PC-3 (cell line): Measurements from ENCODE around the gene GSTA2. TPM values are rescaled to one million over a fixed set of nuclear protein-coding genes. Genes with fewer than 3 reads are reported as not detected.

Experiments
- ATAC-seq: fragments of 200-7000 bp; cut with Tn5 transposase; 2 replicates; pipeline ENCODE4 v1.9.1; 2020; ENCODE audit warnings: mild to moderate bottlenecking, moderate library complexity
- BruUV-seq: library from RNA; stranded (reverse); fragments of 400-500 nt; replicated peaks from 2 replicates; lab custom pipeline; 2021; lab: Mats Ljungman, UMichigan
- CTCF ChIA-PET: fragments of 300-600 bp; sonication (Branson Sonifier 250); formaldehyde crosslinking; loops from one replicate; lab custom pipeline; 2022; ENCODE audit warnings: antibody characterized with exemption; lab: Charles Lee
- POLR2A ChIA-PET: fragments of 300-600 bp; sonication (Branson Sonifier 250); formaldehyde crosslinking; loops from one replicate; lab custom pipeline; 2022; ENCODE audit warnings: antibody characterized with exemption; ENCODE audit not compliant: unreplicated experiment; lab: Charles Lee
- DNase-seq: peaks from one replicate; pipeline ENCODE4 v3.0.0-alpha.2; 2015
- H2AFZ ChIP-seq: fragments of 300-600 bp; sonication (generic); 2 replicates; pipeline ENCODE4 v1.6.0; 2016; ENCODE audit warnings: antibody characterized with exemption, low read length
- H3F3A ChIP-seq: fragments of 300-600 bp; sonication (generic); one replicate; pipeline ENCODE4 v1.6.0; 2017; ENCODE audit warnings: antibody characterized with exemption, low read length, control low read depth, mild to moderate bottlenecking; ENCODE audit not compliant: unreplicated experiment
- H3K27ac ChIP-seq: fragments of 300-600 bp; sonication (generic); 2 replicates; pipeline ENCODE4 v1.5.1; 2016; ENCODE audit warnings: mild to moderate bottlenecking, low read length
- H3K27me3 ChIP-seq: fragments of 300-600 bp; sonication (generic); 2 replicates; pipeline ENCODE4 v1.6.1; 2016; ENCODE audit warnings: low read length, mixed read lengths
- H3K36me3 ChIP-seq: fragments of 300-600 bp; sonication (generic); 2 replicates; pipeline ENCODE4 v1.6.1; 2016; ENCODE audit warnings: low read depth, mixed run types, low read length, mixed read lengths
- H3K4me1 ChIP-seq: fragments of 300-600 bp; sonication (generic); 2 replicates; pipeline ENCODE4 v1.5.1; 2016; ENCODE audit warnings: low read length; ENCODE audit not compliant: insufficient read depth
- H3K4me2 ChIP-seq: fragments of 300-600 bp; sonication (generic); 2 replicates; pipeline ENCODE4 v1.6.0; 2016; ENCODE audit warnings: low read length
- H3K4me3 ChIP-seq: fragments of 300-600 bp; sonication (generic); 2 replicates; pipeline ENCODE4 v1.5.1; 2016; ENCODE audit warnings: mild to moderate bottlenecking, low read length, mixed read lengths
- H3K79me2 ChIP-seq: fragments of 300-600 bp; sonication (generic); 2 replicates; pipeline ENCODE4 v1.6.1; 2017; ENCODE audit warnings: low read length, mixed read lengths
- H3K9ac ChIP-seq: fragments of 300-600 bp; sonication (generic); 2 replicates; pipeline ENCODE4 v1.6.0; 2016; ENCODE audit warnings: mild to moderate bottlenecking, low read length
- H3K9me2 ChIP-seq: fragments of 300-600 bp; sonication (generic); replicated peaks from 2 replicates; pipeline ENCODE4 v1.6.1; 2016; ENCODE audit warnings: mixed run types, low read length, mixed read lengths
- H3K9me3 ChIP-seq: fragments of 300-600 bp; sonication (generic); 2 replicates; pipeline ENCODE4 v1.6.1; 2016; ENCODE audit warnings: low read length, mixed read lengths
- H4K20me1 ChIP-seq: fragments of 300-600 bp; sonication (generic); 2 replicates; pipeline ENCODE4 v1.6.1; 2016; ENCODE audit warnings: low read length, mixed read lengths
- EZH2 ChIP-seq: fragments of 300-600 bp; sonication (generic); IDR thresholded peaks from one replicate; pipeline ENCODE4 v1.6.1; 2017; ENCODE audit warnings: antibody characterized with exemption, mild to moderate bottlenecking, low read length; ENCODE audit not compliant: unreplicated experiment
- EZH2phosphoT487 ChIP-seq: fragments of 300-600 bp; sonication (generic); IDR thresholded peaks from 2 replicates; pipeline ENCODE4 v1.6.1; 2018; ENCODE audit warnings: mild to moderate bottlenecking, antibody characterized with exemption, low read length, borderline replicate concordance
- intact Hi-C: fragments of 100-400 bp; cut with micrococcal nuclease; formaldehyde crosslinking; loops from 2 replicates; pipeline ENCODE4 v1.9.0; 2023
- total RNA-seq: library from RNA; depleted of rRNA; stranded (reverse); fragments of >200 nt; gene quantifications from 2 replicates; pipeline ENCODE4 v1.2.3, GENCODE V29; 2014
- TF ChIP-seq, protein P1 (sequence below): fragments of 300-600 bp; sonication (generic); conservative IDR thresholded peaks from 2 replicates; pipeline ENCODE4 v1.5.1; 2017; ENCODE audit warnings: antibody characterized with exemption, low read depth, mild to moderate bottlenecking, low read length

Gene GSTA2
- total RNA-seq, 1 experiment from 2014 or later = not detected

DNA sequence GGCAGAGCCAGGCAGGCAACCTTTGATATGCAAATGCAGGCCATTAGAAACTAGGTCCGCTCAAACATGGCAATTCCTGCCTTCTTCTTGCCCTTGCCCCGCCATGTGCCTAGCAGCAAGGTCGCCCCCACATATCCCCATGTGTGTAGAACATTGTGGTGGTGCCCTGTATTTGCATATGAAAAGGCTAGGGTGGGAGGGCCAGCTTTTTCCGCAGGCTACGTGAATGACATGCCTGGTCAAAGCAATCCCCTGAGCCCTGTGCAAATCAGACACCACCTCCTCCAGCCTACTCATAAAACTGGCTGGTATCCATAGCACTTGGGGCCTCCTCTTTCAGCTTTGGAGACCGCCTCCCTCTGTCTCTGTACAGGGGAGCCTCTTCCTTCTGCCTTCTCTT, 31.6 kb downstream of the GSTA2 start:
- Histone ChIP-seq H3K4me3 (no peak overlapping the region), H3K27me3 (no peaks in the 10 kb centered on the region), H3K9me3 (no peaks in the 10 kb centered on the region), H3K36me3 (no peaks in the 10 kb centered on the region), H3K4me2 (no peak overlapping the region), H3K27ac (no peak overlapping the region), H3K9me2 (no peaks in the 10 kb centered on the region), H3K79me2 (no peaks in the 10 kb centered on the region), H3K4me1 (peaks cover 19% of the 10 kb centered on the region), H3K9ac (no peak overlapping the region), H2AFZ (no peak overlapping the region), H4K20me1 (no peaks in the 10 kb centered on the region), H3F3A (no peaks in the 10 kb centered on the region)
- no TSS peak for BruUV-seq
- intact Hi-C loops = no loop called here
- CTCF ChIA-PET = interaction anchor here (0.6 kb wide), 1 partner anchor 154 kb away, joined by 5 read pairs; no protein-coding TSS in a partner anchor
- TF ChIP-seq, protein P1, sequence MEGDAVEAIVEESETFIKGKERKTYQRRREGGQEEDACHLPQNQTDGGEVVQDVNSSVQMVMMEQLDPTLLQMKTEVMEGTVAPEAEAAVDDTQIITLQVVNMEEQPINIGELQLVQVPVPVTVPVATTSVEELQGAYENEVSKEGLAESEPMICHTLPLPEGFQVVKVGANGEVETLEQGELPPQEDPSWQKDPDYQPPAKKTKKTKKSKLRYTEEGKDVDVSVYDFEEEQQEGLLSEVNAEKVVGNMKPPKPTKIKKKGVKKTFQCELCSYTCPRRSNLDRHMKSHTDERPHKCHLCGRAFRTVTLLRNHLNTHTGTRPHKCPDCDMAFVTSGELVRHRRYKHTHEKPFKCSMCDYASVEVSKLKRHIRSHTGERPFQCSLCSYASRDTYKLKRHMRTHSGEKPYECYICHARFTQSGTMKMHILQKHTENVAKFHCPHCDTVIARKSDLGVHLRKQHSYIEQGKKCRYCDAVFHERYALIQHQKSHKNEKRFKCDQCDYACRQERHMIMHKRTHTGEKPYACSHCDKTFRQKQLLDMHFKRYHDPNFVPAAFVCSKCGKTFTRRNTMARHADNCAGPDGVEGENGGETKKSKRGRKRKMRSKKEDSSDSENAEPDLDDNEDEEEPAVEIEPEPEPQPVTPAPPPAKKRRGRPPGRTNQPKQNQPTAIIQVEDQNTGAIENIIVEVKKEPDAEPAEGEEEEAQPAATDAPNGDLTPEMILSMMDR = no peak
- no peak for TF ChIP-seq EZH2
- no peak for TF ChIP-seq EZH2phosphoT487
- ATAC-seq (no peak), DNase-seq (no peak)
- POLR2A ChIA-PET = no interaction called here

DNA sequence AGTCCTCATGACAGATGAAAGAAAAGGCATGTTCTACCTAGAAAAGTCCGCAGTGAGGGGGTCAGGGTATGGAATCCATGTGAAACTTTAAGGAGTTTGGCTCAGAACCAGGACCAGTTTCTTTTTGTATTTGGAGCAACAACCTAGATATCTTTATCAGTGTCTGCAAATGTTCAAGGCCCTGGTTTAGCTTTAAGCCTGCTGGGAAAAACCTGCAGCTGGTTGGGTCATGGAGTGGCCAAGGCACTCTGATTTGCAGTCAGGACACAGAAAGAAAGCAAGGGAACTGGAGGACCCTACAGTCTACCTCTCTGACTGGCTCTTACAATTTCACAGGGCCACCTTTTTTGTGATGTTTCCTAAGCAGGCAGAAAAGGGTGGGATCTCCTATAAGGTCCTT, 33.7 kb downstream of the GSTA2 start:
- TF ChIP-seq, protein P1 = no peak
- TF ChIP-seq EZH2phosphoT487 = no peak
- no peak for TF ChIP-seq EZH2
- peaks cover 11% of the 10 kb centered on the region for H3F3A ChIP-seq
- no peak overlapping the region for H3K4me3 ChIP-seq
- ATAC-seq (no peak), DNase-seq (no peak)
- H3K4me1 ChIP-seq = peaks cover 39% of the 10 kb centered on the region
- H3K9ac ChIP-seq = no peak overlapping the region
- no peak overlapping the region for H3K27ac ChIP-seq
- no peaks in the 10 kb centered on the region for H3K9me2 ChIP-seq
- ChIA-PET CTCF (no interaction called here), POLR2A (no interaction called here)
- H3K9me3 ChIP-seq = no peaks in the 10 kb centered on the region
- no peaks in the 10 kb centered on the region for H4K20me1 ChIP-seq
- intact Hi-C loops = loop anchor here (5.0 to 10.0 kb wide), 2 partner anchors 155 to 268 kb away; partner anchors contain the start of gene GSTA4
- H2AFZ ChIP-seq = no peak overlapping the region
- H3K79me2 ChIP-seq = no peaks in the 10 kb centered on the region
- BruUV-seq = no TSS peak
- no peaks in the 10 kb centered on the region for H3K27me3 ChIP-seq
- no peak overlapping the region for H3K4me2 ChIP-seq
- H3K36me3 ChIP-seq = no peaks in the 10 kb centered on the region

DNA sequence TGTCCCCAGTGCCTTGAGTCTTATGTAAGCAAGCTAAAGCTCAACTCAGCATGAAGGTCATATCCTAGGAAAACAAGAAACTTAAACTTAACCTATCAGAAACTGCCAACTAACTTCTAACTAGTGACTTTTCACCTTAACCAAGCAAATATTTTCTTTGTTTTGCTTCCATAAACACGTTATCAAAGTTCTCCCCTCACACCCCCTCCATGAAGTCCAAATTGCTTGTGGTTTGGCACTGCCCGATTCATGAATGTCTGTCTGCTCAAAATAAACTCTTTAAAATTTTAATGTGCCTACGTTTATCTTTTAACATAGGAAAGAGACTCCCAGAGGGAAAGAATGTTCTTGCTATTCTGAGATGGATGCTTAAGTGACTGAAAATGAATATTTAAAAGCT, 34.9 kb downstream of the GSTA2 start:
- Histone ChIP-seq H3K9me3 (no peaks in the 10 kb centered on the region), H3F3A (peaks cover 12% of the 10 kb centered on the region), H3K36me3 (no peaks in the 10 kb centered on the region), H3K79me2 (no peaks in the 10 kb centered on the region), H3K4me2 (no peak overlapping the region), H2AFZ (no peak overlapping the region), H3K4me3 (no peak overlapping the region), H3K27ac (no peak overlapping the region), H3K27me3 (no peaks in the 10 kb centered on the region), H3K4me1 (peaks cover 48% of the 10 kb centered on the region), H3K9me2 (no peaks in the 10 kb centered on the region), H3K9ac (no peak overlapping the region), H4K20me1 (no peaks in the 10 kb centered on the region)
- peak; percentile 30 for ATAC-seq
- TF ChIP-seq EZH2 (no peak), EZH2phosphoT487 (no peak)
- TF ChIP-seq, protein P1 = no peak
- POLR2A ChIA-PET = no interaction called here
- CTCF ChIA-PET = no interaction called here
- peak; percentile 46 for DNase-seq
- intact Hi-C loops = loop anchor here (1.0 to 10.0 kb wide), 3 partner anchors 156 to 334 kb away; partner anchors contain the start of gene GSTA4
- BruUV-seq = no TSS peak
